ENCODE results near the gene TMEM151B.

TMEM151B gene

GRCh38 chr6:44264154-44265006 is 5.9 kb upstream of the TMEM151B start:
- DNase-seq (ENCODE audit: low read depth in 2 of 2), result no peak

GRCh38 chr6:44265007-44265721 is 5.1 kb upstream of the TMEM151B start, which contains the start of gene NFKBIE:
Gene NFKBIE (minus strand): TSS chr6:44265551. CDS start chr6:44265346, 205 bp downstream.
- peak; percentile 96 to 98 for DNase-seq (ENCODE audit: low read depth in 2 of 2)

GRCh38 chr6:44265722-44266233 is 4.5 kb upstream of the TMEM151B start:
- DNase-seq (ENCODE audit: low read depth in 2 of 2), result no peak

GRCh38 chr6:44266347-44266746 is 3.9 kb upstream of the TMEM151B start:
- DNase-seq (ENCODE audit: low read depth in 2 of 2), result no peak

DNA sequence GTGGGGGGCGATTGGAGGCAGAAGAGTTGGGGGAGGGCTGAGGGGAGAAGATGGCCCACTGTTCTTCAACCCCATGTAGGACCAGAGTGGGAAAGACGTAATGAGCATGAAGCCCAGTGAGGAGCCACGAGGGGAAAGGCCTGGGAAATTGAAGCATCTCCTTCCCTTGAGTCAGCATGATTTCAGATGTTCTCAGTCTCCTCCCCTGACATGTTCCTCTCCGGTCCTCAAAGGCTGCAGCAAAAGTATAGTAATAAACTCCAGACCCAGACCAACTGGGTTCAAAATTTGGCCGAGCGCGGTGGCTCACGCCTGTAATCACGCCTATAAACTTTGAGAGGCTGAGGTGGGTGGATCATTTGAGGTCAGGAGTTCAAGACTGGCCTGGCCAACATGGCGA is 3.0 kb upstream of the TMEM151B start:
- DNase-seq (ENCODE audit: low read depth in 2 of 2), result no peak

- DNase-seq (ENCODE audit: low read depth in 2 of 2), result peak in 1 of 2 donors; percentile 60
These were observed 2.1 kb upstream of the TMEM151B start for GRCh38 chr6:44268095-44268628.

- no peak for DNase-seq (ENCODE audit: low read depth in 2 of 2)
These were observed 901 bp upstream of the TMEM151B start for GRCh38 chr6:44269178-44269920.

DNA sequence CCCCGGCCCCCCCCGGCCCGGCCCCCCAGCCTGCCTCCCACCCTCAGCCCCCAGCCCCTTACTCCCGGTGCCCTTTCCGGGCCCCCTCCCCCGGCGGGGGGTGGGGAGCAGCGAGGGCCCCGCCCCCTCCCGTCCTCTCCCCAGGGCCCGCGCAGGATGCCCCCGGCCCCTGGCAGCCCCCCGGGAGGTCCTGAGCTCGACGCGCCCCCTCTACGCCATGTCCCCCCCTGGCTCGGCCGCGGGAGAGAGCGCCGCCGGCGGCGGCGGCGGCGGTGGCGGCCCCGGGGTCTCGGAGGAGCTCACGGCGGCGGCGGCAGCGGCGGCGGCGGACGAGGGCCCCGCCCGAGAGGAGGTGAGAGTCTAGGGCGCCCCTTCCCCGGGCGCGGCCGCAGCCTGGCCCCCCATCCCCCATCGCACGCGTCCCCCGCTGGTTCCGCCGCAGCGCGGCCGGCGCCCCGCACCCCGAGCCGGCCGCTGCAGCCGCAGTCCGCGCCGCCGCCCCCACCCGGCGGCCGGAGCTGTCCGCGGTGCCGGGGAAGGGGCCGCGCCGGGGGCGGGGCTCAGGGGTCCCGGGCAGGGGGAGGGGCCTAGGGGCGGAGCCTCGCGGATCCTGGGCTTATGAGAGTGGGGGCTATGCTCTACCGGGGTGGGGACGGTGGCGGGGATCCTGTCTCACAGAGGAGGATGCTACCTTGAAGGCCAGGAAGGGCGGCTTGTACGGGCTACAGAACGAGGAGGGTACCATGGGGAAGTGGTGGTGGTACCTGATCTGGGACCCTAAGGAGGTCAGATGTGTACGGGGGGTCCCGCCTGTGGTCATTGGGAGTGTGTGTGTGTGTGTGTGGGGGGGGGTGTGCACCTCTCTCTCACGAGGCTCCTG is 516 bp downstream of the TMEM151B start:
- no peak for DNase-seq (ENCODE audit: low read depth in 2 of 2)

DNA sequence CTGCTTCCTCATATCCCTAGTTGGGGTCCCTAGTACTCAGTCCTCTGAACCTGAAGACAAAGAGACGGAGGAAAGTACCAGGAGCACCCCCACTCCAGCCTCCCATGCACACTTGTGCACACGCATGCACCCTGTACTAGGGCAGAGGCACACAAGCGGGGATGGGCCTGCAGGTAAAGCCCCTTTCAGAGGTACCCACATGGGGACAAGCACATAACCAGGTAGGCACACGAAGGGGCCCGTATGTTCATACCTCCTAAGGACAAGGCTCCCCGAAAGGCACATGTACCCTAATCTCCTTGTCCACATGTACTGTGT is 1.1 kb downstream of the TMEM151B start:
- no peak for DNase-seq (ENCODE audit: low read depth in 2 of 2)

DNA sequence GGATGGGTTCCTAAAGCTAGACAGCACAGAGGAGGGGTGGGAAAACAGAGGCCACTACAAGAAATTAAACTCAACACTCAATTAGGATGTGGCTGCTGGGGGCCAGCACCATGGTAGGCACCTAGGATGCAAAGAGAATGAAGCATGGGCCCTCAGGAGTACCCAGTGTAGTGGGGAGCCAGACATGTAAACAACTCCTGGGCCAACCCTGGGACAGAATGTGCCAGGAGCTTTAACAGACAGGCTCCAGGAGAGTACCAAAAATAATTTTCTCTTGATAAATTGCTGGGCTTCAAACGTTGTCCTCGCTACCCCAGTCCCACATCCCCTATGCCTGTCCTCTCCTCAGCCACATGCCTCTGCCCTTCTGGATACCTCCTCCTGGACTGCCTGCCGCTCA is 1.7 kb downstream of the TMEM151B start:
- DNase-seq (ENCODE audit: low read depth in 2 of 2), result no peak

DNA sequence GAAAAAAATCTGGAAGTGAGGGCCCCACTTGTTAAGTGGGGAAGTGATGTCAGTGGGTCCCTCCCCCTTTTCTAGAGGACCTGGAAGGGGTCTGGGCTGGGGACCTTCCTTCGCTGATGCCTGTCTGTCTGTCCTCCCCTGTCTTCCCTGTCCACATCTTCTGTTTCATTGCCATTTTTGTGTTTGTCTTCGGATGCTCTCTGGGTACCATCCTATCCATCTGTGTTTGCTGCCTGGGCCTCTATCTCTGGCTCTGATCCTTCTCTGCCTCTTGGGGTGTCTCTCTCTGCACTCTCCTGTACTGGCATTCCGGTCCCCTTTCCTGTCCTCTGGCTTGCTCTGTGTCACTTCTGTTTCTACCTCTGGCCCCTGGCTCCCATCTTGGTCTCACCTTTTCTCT is 2.3 kb downstream of the TMEM151B start:
- no peak for DNase-seq (ENCODE audit: low read depth in 2 of 2)

GRCh38 chr6:44272999-44273566 is 2.8 kb downstream of the TMEM151B start:
- no peak for DNase-seq (ENCODE audit: low read depth in 2 of 2)

DNA sequence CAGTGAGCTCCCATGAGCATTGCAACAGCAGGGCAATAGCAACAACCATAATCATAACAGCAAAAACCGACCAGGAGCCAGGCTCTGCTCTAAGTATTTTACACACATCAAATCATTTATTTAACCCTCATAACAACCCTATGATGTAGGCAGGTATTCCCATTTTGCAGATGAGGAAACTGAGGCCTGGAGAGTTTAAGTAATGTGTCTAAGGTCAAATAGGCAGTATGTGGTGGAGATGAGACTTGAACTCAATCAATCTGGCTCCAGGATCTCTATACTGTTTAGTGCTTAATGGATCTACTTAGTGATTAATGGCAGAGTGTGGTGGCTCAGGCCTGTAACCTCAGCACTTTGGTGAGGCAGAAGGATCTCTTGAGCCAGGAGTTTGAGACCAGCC is 3.4 kb downstream of the TMEM151B start:
- no peak for DNase-seq (ENCODE audit: low read depth in 2 of 2)

- no peak for DNase-seq (ENCODE audit: low read depth in 2 of 2)
These were observed 5.1 kb downstream of the TMEM151B start for GRCh38 chr6:44275271-44275748.

GRCh38 chr6:44275749-44276648 is 5.7 kb downstream of the TMEM151B start:
- no peak for DNase-seq (ENCODE audit: low read depth in 2 of 2)

DNA sequence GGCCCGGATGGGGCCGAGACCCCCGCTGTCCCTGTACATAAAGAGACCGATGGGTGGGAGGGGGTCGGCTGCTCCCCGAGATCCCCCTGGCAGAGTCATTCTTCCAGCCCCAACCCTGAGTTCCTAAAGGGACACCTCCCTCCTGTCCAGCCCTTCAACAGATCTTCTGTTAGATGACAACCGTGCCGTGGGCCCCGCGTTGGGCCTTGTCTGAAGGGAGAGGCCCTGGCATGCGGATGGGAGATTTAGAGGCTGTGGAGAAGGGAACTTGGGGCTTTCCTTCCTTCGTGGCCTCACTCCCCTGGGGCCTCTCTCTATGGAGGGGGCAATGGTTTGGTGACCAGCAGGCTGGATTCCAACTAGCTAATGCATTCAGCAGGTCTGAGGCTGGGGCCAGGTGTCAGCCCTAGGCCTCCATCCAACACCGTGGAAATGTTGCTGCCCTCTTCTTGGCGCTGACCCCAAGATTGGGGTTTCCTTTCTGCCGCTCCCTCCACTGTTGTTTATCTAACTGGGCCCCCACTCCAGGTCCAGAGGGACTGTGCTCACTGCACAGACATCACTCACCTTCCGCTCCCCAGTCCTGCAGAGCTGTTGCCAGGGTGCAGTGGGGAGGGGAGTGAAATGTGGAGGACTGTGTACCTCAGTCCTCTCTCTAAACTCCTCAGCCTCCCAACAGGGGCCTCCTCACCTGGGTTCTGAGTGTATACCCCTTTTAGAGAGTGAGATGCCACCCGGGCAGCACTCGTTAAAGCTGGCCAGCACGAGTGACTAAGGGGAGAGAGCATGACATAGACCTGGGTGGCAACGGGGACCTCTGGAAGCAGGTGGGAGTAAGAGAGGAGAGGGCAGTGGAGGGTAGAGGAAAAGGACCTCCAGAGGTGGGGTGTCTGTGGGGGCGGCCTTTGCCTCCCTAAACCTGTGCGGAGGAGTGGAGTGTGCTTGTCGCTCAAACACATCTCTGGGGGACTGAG is 6.7 kb downstream of the TMEM151B start:
- DNase-seq (ENCODE audit: low read depth in 2 of 2), result no peak

DNA sequence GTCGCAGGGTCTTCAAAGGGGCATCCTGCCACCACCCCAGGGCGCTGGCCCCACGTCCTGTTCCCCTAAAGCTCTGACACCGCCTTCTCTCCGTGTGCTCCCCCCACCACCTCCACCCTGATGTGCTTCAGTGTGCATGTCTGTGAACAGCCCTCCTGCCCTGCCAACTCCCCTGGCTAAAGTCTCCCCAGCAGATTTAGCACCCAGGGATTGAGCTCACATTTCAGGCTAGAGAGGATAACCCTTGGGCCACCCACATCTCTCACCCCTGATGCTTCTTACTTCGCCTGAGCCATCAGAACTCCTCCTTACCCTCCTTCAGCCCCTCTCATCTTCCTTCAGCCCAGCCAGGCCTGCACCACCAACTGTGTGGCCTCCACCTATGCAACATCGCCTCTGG is 7.5 kb downstream of the TMEM151B start:
- DNase-seq (ENCODE audit: low read depth in 2 of 2), result no peak

- DNase-seq (ENCODE audit: low read depth in 2 of 2), result no peak
These were observed 8.1 kb downstream of the TMEM151B start for GRCh38 chr6:44278315-44278714.

All from stimulated activated CD4-positive, alpha-beta T cell treated with anti-CD3 and anti-CD28 coated beads, Interleukin-1b, Interleukin-23, amount 100 ng/mL, for 4 hours (primary cell).